A549 treated with GW870086 at 1 μM for 4 hours (cell line): ENCODE measurements around the gene GLB1L3. TPM values are rescaled to one million over a fixed set of nuclear protein-coding genes. Genes with fewer than 3 reads are reported as not detected.

Experiments
- total RNA-seq: library from RNA; stranded (reverse); fragments of 200-300 nt; extraction: Qiagen RNA extraction; gene quantifications from 5 replicates; pipeline ENCODE4 v1.2.3, GENCODE V29; 2022; ENCODE audit warnings: low read depth

The GLB1L3 gene
- 0.05 TPM in 1 of 5 replicates, not detected in the others for total RNA-seq

DNA sequence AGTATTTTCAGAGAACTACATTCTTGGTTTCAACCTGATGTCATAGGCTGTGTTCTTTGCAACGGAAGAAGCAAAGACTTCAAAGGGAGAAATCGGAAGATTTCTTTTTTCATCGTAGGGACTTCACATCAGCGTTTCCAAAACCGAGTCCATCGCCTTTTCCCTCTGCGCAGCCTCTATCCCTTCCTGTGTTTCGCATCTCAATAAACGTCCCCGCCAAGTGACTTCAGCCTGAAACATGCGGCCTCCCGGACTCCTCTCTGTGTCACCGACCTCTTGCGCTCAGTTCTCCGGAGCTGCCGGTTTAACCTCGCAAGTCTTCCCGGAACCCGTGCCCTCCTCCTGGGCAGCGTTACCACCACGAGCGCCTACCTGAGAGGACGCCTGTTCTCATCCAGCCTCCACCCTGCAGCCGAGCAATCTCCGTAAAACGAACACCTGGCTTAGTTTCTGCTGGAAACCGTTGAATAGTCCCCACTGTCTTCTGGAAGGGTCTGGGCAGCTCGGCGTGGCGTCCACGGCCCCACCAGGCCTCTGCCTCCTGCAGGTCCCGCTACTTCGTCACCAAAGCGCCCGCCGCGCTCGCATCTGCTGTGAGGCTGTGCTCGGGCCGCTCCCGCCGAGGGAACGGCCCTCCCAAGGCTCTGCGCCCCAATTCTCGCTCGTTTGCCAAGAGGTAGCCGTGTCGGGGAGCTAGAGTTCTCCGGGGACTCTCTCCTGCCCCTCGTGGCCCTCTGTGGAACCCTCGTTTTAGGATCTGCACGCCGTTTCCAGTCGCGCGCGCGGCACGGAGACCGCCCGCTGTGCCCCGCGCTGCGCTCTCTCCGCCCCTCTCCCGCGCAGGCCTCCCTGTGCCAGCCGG is at the start of gene GLB1L3:
GLB1L3 (plus strand) TSS at position 846 of the 862 bp plus-strand sequence. CDS start 362 bp downstream, outside the sequence.

GRCh38 chr11:134253188-134253993 is 22.8 kb upstream of the GLB1L3 start, which contains the start of the genes ACAD8 and THYN1:
TSS of gene ACAD8 (plus strand) at chr11:134253568. CDS start at chr11:134253601, 33 bp downstream.
TSS of gene THYN1 (minus strand) at chr11:134253352. CDS start at chr11:134252882, 470 bp downstream.

GRCh38 chr11:134331354-134332188 is 55.4 kb downstream of the GLB1L3 start, which contains the start of gene GLB1L2:
TSS of gene GLB1L2 (plus strand) at chr11:134331988. CDS start at chr11:134332062, 74 bp downstream.

Other genes starting within 250 kb of the GLB1L3 start
- 3.5 to 4.7 TPM (median 4.0 TPM) in 5 replicates for gene JAM3, start 207.3 kb upstream of the GLB1L3 start, total RNA-seq
- gene NCAPD3, start 52.4 kb upstream of the GLB1L3 start, total RNA-seq: 20.4 to 25.5 TPM (median 22.9 TPM) in 5 replicates
- gene VPS26B, start 51.7 kb upstream of the GLB1L3 start, total RNA-seq: 17.8 to 22.2 TPM (median 20.3 TPM) in 5 replicates
- gene THYN1, start 23.0 kb upstream of the GLB1L3 start, total RNA-seq: 16.5 to 17.8 TPM (median 17.2 TPM) in 5 replicates
- 7.5 to 9.4 TPM (median 9.2 TPM) in 5 replicates for gene ACAD8, start 22.8 kb upstream of the GLB1L3 start, total RNA-seq
- gene GLB1L2, start 55.6 kb downstream of the GLB1L3 start, total RNA-seq: 1.4 to 2.3 TPM (median 2.0 TPM) in 5 replicates
- 0.03 TPM in 1 of 5 replicates, not detected in the others for gene B3GAT1, start 135.9 kb downstream of the GLB1L3 start, total RNA-seq